ENCODE results near the gene SPTBN5.

Gene SPTBN5

GRCh38 chr15:41841131-41841530 lies 52.7 kb downstream of the SPTBN5 start:
- no peak for DNase-seq

- DNase-seq: no peak
Measured at GRCh38 chr15:41840673-41841072, 53.2 kb downstream of the SPTBN5 start.

GRCh38 chr15:41839781-41840491 lies 53.9 kb downstream of the SPTBN5 start:
- DNase-seq: no peak

GRCh38 chr15:41838400-41838897 lies 55.4 kb downstream of the SPTBN5 start, which contains the start of gene PLA2G4B:
Gene PLA2G4B, plus strand, starts transcription at chr15:41838847. Its CDS starts 67 bp downstream, at chr15:41838914.
- no peak for DNase-seq

- DNase-seq: no peak
Measured at GRCh38 chr15:41836713-41837454, 57.0 kb downstream of the SPTBN5 start.

GRCh38 chr15:41836073-41836472 lies 57.8 kb downstream of the SPTBN5 start:
- DNase-seq: no peak

GRCh38 chr15:41834096-41834495 lies 59.8 kb downstream of the SPTBN5 start:
- DNase-seq: no peak

- no peak for DNase-seq
Measured at GRCh38 chr15:41832875-41833274, 61.0 kb downstream of the SPTBN5 start.

GRCh38 chr15:41832208-41832607 lies 61.6 kb downstream of the SPTBN5 start:
- DNase-seq: no peak

GRCh38 chr15:41831291-41831690 lies 62.6 kb downstream of the SPTBN5 start:
- DNase-seq: peak; percentile 50

- DNase-seq: no peak
Measured at GRCh38 chr15:41829959-41830646, 63.8 kb downstream of the SPTBN5 start.

GRCh38 chr15:41828807-41829141 lies 65.1 kb downstream of the SPTBN5 start:
- DNase-seq: no peak

GRCh38 chr15:41827880-41828806 lies 65.7 kb downstream of the SPTBN5 start, which contains the start of gene JMJD7:
Gene JMJD7, plus strand, starts transcription at chr15:41828092. Its CDS starts 33 bp downstream, at chr15:41828125.
- peak; percentile 93 for DNase-seq

GRCh38 chr15:41827290-41827879 lies 66.5 kb downstream of the SPTBN5 start:
- no peak for DNase-seq

GRCh38 chr15:41825572-41826535 lies 68.0 kb downstream of the SPTBN5 start:
- no peak for DNase-seq

- no peak for DNase-seq
Measured at GRCh38 chr15:41825145-41825544, 68.7 kb downstream of the SPTBN5 start.

GRCh38 chr15:41824062-41824745 lies 69.6 kb downstream of the SPTBN5 start:
- no peak for DNase-seq

GRCh38 chr15:41823502-41823901 lies 70.4 kb downstream of the SPTBN5 start:
- DNase-seq: no peak

GRCh38 chr15:41822957-41823356 lies 70.9 kb downstream of the SPTBN5 start:
- no peak for DNase-seq

- DNase-seq: no peak
Measured at GRCh38 chr15:41822471-41822870, 71.4 kb downstream of the SPTBN5 start.

Data from CD4-positive, alpha-beta T cell treated with Interleukin-12 subunit alpha and Interleukin-12 subunit beta, for 1 hour (primary cell).